Ecto neural progenitor cell (in vitro differentiated cells): ENCODE measurements around the gene FAM110A.
A peak's percentile ranks its signal among the peaks of the same experiment; 100 is the strongest.
"Not testable (repeated sequence)": the region's sequence is repeated elsewhere in the genome, so short reads cannot be mapped to it uniquely, and the experiment has no call there.

Experiments used
- DNase-seq: peaks from one replicate; pipeline ENCODE4 v3.0.0-alpha.2; 2018; ENCODE audit warnings: low spot score

Gene FAM110A

GRCh38 chr20:833450-834150 lies at the start of gene FAM110A:
Gene FAM110A, plus strand, starts transcription at chr20:833715. Its CDS starts 11,090 bp downstream, at chr20:844805.
- DNase-seq = peak; percentile 96

DNA sequence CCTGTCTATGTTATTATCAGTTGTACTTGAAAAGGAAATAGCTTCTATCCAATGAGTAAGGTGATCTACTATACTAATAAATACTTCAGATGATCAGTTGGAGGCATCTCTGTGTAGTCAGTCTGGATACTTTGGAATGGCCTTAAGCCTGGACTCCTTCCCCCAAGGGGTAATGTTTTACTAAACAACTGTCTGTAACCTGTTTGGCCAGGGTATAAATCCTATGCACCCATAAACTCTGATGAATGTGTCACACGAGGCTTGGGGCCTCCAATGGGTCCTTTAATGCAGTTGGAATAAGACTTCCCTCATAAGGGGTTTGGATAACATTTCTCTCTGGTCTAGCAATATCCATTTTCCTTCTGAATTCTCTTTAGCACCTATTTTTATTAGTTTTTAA lies 45.7 kb upstream of the FAM110A start:
- no peak for DNase-seq

DNA sequence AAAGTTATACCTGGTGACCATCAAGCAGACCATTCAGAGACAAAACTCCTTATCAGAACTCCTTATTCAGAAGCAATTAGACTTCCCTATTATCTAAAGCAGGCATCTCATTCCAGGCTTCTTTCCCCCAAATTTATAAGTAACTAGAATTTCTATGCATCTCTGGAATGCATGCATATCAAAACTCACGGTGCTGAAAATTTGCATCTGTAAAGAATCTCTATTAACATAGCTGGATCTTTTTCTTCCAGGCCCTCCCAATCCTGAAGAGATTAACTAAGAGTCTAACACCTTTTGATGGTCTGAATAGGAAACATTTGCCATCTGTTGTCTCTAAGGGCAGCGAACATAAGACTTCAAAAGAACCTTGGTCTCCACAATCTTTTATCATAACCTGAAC lies 42.5 kb upstream of the FAM110A start:
- no peak for DNase-seq

GRCh38 chr20:792248-792647 lies 41.3 kb upstream of the FAM110A start:
- no peak for DNase-seq

DNA sequence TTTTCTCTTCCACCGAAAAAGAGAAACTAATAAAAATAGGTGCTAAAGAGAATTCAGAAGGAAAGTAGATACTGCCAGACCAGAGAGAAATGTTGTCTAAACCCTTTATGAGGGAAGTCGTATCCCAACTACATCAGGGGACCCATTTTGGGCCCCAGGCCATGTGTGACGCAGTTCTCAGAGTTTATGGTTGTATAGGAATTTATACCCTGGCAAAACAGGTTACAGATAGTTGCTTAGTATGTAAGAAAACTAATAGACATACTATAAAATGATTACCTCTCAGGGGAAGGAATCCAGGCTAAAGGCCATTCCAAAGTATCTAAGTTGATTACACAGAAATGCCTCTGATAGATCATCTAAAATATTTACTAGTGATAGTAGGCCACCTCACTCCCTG lies 36.6 kb upstream of the FAM110A start:
- no peak for DNase-seq

DNA sequence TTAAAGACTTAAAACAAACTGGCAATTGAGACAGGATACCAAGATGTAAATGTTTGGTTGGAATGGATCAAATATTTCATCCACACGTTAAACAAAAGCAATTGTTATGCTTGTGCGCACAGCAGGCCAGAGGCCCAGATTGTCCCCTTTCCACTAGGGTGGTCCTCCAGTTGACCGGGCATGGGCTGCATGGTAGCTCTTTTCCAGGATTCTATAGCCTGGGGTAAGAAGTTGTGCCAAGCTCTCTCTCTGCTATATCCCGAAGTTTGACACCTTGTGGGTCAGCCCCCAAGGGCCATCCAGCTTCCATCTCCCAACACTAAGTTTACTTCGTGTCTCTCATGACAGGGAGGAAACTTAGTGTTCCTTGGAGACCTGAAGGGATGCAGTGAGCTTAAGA lies 34.8 kb upstream of the FAM110A start:
- not testable (repeated sequence) for DNase-seq

GRCh38 chr20:800026-800425 lies 33.5 kb upstream of the FAM110A start:
- DNase-seq = not testable (repeated sequence)

DNA sequence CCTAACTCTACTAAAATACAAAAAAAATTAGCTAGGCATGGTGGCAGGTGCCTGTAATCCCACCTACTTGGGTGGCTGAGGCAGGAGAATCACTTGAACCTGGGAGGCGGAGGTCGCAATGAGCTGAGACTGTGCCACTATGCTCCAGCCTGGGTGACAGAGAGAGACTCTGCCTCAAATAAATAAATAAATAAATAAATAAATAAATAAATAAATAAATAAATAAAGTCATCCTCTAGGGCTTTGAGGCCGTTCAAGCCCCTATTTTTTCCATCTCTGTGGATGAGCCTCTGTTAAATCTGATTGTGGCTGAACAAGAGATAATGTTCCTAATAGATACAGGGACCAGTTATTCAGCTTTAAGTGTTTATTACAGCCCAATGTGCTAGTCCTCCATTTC lies 31.8 kb upstream of the FAM110A start:
- no peak for DNase-seq

DNA sequence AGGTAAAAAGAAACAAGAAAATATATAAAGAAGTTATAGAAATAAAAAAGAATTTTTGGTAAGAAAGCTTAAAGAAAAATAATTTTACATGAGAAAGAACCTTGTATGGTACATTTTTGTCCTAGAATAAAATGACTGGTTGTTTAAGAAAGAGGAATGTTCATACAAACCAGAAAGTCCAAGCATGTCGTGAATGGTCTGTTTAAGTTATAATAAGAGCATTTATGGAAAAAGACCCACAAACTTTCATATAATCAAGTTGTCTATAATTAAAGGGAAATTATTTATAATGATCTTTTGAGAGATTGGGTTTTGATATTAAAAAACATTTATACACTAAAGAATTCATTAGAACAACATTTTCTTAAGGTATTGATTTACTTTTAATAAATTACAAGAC lies 27.8 kb upstream of the FAM110A start:
- DNase-seq = no peak

- not testable (repeated sequence) for DNase-seq
Measured at GRCh38 chr20:811776-812434, 21.6 kb upstream of the FAM110A start.

- DNase-seq = not testable (repeated sequence)
Measured at GRCh38 chr20:812435-812814, 21.1 kb upstream of the FAM110A start.

- no peak for DNase-seq
Measured at GRCh38 chr20:813390-813789, 20.1 kb upstream of the FAM110A start.

DNA sequence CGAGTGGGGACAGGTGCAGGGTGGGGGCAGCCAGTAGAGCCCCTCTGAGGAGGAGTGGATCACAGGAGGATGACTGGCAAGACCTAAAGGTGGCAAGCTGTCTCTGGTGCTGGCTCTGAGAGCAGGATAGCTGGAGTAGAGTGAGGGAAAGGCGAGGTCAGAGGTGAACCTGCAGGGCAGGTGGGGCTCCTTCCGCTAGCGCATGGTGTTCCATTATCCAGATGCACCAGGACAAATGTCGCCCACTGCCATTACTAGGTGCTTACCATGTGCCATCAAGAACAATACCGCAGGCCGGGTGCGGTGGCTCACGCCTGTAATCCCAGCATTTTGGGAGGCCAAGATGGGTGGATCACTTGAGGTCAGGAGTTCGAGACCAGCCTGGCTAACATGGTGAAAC lies 18.3 kb upstream of the FAM110A start:
- DNase-seq = no peak

GRCh38 chr20:815914-816606 lies 17.5 kb upstream of the FAM110A start:
- peak; percentile 80 for DNase-seq

DNA sequence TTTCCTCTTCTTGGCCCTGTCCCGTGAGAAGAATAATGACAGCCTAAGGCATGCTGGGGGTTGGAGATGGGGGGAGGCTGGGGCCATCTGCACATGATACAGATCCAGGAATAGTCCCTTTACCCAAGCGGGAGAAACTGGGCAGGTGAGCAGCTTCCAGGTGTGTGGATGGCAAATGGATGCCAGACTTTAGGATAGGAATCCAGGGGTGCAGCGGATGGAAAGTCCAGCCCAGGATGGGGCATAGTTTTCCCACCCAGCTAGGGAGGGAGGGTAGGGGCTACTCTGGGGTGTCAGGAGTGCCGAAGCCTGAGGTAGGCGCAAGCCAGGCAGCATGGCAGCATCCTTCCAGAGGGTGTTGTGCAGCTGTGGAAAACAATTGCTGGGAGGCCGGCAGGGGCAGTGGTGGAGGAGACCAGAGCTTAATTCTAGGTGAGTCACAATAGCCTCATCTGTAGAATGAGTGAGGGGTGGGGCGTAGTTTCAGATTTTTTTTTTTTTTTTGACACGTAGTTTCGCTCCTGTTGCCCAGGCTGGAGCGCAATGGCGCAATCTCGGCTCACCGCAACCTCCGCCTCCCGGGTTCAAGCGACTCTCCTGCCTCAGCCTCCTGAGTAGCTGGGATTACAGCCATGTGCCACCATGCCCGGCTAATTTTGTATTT lies 15.4 kb upstream of the FAM110A start:
- no peak for DNase-seq

- no peak for DNase-seq
Measured at GRCh38 chr20:819680-820322, 13.7 kb upstream of the FAM110A start.

DNA sequence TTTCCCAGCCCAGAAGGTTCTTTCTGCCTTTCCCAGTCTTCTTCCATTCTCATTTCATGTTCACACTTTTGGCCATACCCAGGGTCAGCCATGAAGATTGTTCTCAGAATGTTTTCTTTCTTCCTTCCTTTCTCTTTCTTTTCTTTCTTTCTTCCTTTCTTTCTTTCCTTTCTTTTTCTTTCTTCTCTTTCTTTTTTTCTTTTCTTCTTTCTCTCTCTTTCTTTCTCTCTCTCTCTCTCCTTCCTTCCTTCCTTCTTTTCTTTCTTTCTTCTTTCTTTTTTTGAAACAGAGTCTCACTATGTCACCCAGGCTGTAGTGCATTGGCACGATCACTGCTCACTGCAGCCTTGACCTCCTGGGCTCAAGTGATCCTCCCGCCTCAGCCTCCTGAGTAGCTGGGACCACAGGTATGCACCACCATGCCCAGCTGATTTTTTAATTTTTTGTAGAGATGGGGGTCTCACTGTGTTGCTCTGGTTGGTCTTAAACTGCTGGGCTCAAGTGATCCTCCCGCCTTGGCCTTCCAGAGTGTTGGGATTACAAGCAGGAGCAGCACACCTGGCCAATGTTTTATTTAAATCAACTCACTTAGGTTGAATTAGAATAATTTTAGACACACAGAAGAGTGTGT lies 13.1 kb upstream of the FAM110A start:
- no peak for DNase-seq

GRCh38 chr20:821046-821730 lies 12.3 kb upstream of the FAM110A start:
- DNase-seq = no peak

GRCh38 chr20:821731-822065 lies 11.8 kb upstream of the FAM110A start:
- no peak for DNase-seq

DNA sequence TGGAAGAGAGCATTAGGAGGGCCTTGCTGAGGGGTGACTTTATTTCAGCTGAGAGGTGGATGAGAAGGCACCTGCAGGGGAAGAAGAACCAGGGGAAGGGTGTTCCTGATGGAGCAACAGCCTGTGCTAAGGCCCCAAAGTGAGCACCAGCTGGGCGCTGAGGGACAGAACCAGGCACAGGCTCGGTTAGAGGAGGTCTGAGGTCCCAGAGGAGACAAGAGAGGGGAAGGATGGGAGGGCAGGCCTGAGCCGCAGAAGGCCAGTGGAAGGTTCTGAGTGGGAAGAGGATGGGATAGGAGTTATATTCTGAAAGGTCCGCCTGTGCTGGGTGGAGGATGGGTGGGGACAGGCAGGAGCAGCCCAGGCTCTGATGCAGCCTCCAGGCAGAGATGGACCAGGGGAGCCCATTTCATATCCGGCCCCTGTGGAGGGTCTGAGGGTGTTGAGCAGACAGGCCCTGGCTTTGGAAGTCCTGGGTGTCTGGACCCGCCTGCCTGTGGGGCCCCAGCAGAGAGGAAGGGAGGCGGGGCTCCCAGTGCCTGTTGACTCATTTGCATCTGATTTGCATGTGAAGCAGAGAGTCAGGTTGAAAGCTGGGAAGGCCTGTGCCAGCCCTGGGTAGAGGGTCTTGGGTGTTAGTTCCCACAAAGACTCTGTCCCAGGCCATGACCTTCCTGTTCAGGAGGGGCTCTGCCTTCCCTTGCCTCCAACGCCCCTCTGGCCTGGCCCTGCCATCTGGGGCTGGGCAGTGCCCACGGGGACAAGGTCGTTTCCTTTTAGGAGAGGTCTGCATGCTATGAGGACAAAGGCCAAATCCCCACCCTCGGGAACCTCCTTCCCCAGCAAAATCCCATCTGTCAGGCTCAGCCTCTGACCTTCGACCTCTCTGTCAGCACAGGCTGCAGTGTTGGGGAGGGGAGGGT lies 10.6 kb upstream of the FAM110A start:
- no peak for DNase-seq
